CD14-positive monocyte (primary cell): ENCODE measurements around the gene PLCB3. TPM values are rescaled to one million over a fixed set of nuclear protein-coding genes. Genes with fewer than 3 reads are reported as not detected.

ENCODE experiments used
- DNase-seq, 3 donors: peaks; one replicate each; pipeline ENCODE4 v3.0.0-alpha.2; 2011 to 2022
- H2AFZ ChIP-seq: 2 replicates; pipeline ENCODE4 v1.6.0; 2012; ENCODE audit warnings: mild to moderate bottlenecking, low read depth, low read length, inconsistent platforms; ENCODE audit not compliant: insufficient read depth, poor library complexity, severe bottlenecking
- H3K27ac ChIP-seq, 2 donors: 1 replicate in 1 of 2; 2 replicates in 1 of 2; pipeline ENCODE4 v1.5.1; 2012 to 2013; ENCODE audit warnings: low read length in 2 of 2, control low read depth in 1 of 2, inconsistent platforms in 1 of 2, low read depth in 1 of 2, mild to moderate bottlenecking in 1 of 2
- H3K27me3 ChIP-seq, 2 donors: one replicate each; pipeline versions ENCODE4 v1.6.0 to v1.6.1; 2011 to 2013; ENCODE audit warnings: low read length in 2 of 2; ENCODE audit not compliant: control insufficient read depth in 2 of 2, insufficient read depth in 2 of 2
- H3K36me3 ChIP-seq, 2 donors: replicated peaks in 1 of 2; 1 replicate in 1 of 2; 2 replicates in 1 of 2; pipeline versions ENCODE4 v1.5.1 to v1.6.1; 2012 to 2013; ENCODE audit warnings: low read length in 2 of 2, control low read depth in 1 of 2, inconsistent platforms in 1 of 2, mild to moderate bottlenecking in 1 of 2; ENCODE audit not compliant: insufficient read depth in 2 of 2, control insufficient read depth in 1 of 2
- H3K4me1 ChIP-seq, 2 donors: 1 replicate in 1 of 2; 2 replicates in 1 of 2; pipeline versions ENCODE4 v1.5.1 to v1.6.1; 2012 to 2013; ENCODE audit warnings: low read length in 2 of 2, control low read depth in 1 of 2, inconsistent platforms in 1 of 2, mild to moderate bottlenecking in 1 of 2, moderate library complexity in 1 of 2; ENCODE audit not compliant: insufficient read depth in 2 of 2, control insufficient read depth in 1 of 2
- H3K4me2 ChIP-seq: replicated peaks from 2 replicates; pipeline ENCODE3; 2012; ENCODE audit warnings: low read length, moderate library complexity, mild to moderate bottlenecking; ENCODE audit not compliant: poor library complexity, severe bottlenecking; ENCODE audit errors: extremely low read depth
- H3K4me3 ChIP-seq, 3 experiments: fragments of 200-600 bp in 1 of 3; sonication (generic) in 1 of 3; replicated peaks in 1 of 3; 1 replicate in 2 of 3; 2 replicates in 1 of 3; pipeline ENCODE4 v1.5.1; 2011 to 2013; ENCODE audit warnings: low read length in 3 of 3, mild to moderate bottlenecking in 3 of 3, control low read depth in 2 of 3, low read depth in 2 of 3, inconsistent platforms in 1 of 3, moderate library complexity in 1 of 3
- H3K79me2 ChIP-seq: 2 replicates; pipeline ENCODE4 v1.6.0; 2012; ENCODE audit warnings: mild to moderate bottlenecking, control low read depth, inconsistent platforms, low read length, moderate library complexity; ENCODE audit not compliant: insufficient read depth
- H3K9ac ChIP-seq: 2 replicates; pipeline ENCODE4 v1.6.0; 2017; ENCODE audit warnings: low read length, mild to moderate bottlenecking; ENCODE audit not compliant: insufficient read depth, poor library complexity, severe bottlenecking
- H3K9me3 ChIP-seq, 2 donors: replicated peaks in 1 of 2; 1 replicate in 1 of 2; 2 replicates in 1 of 2; pipeline versions ENCODE4 v1.5.1 to v1.6.1; 2012 to 2013; ENCODE audit warnings: low read length in 2 of 2, control low read depth in 1 of 2; ENCODE audit not compliant: control insufficient read depth in 1 of 2, insufficient read depth in 1 of 2
- H4K20me1 ChIP-seq: 2 replicates; pipeline ENCODE4 v1.6.0; 2012; ENCODE audit warnings: mild to moderate bottlenecking, low read length, control low read depth, moderate library complexity; ENCODE audit not compliant: insufficient read depth
- H3K27ac Mint-ChIP-seq, 7 donors: one replicate each; pipeline ENCODE4 v1.8.0; 2020; ENCODE audit warnings: mild to moderate bottlenecking in 7 of 7, mixed read lengths in 7 of 7, moderate library complexity in 6 of 7, inconsistent platforms in 2 of 7
- H3K27me3 Mint-ChIP-seq, 3 donors: one replicate each; pipeline ENCODE4 v1.8.0; 2021 to 2022; ENCODE audit warnings: low read depth in 3 of 3, mild to moderate bottlenecking in 3 of 3, mixed read lengths in 3 of 3, moderate library complexity in 3 of 3, inconsistent platforms in 1 of 3
- H3K36me3 Mint-ChIP-seq, 2 donors: one replicate each; pipeline ENCODE4 v1.8.0; 2020; ENCODE audit warnings: mixed read lengths in 2 of 2, inconsistent platforms in 1 of 2, mild to moderate bottlenecking in 1 of 2
- H3K4me1 Mint-ChIP-seq: one replicate; pipeline ENCODE4 v1.8.0; 2020; ENCODE audit warnings: mild to moderate bottlenecking, mixed read lengths
- H3K4me3 Mint-ChIP-seq, 2 donors: one replicate each; pipeline ENCODE4 v1.8.0; 2020; ENCODE audit warnings: mild to moderate bottlenecking in 2 of 2, mixed read lengths in 2 of 2, moderate library complexity in 1 of 2
- H3K9me3 Mint-ChIP-seq, 7 donors: one replicate each; pipeline ENCODE4 v1.8.0; 2020 to 2022; ENCODE audit warnings: mixed read lengths in 7 of 7, mild to moderate bottlenecking in 6 of 7, moderate library complexity in 6 of 7, inconsistent platforms in 2 of 7
- WGBS: methylation state at CpG from one replicate; pipeline ENCODE4 v1.1.5; 2013; ENCODE audit warnings: missing lambda C conversion rate; ENCODE audit not compliant: insufficient coverage; 5-methylcytosine and 5-hydroxymethylcytosine counted together
- intact Hi-C, 2 donors: fragments of 100-400 bp; cut with micrococcal nuclease; formaldehyde crosslinking; loops; one replicate each; pipeline versions ENCODE4 v1.15.0 to v1.15.1; 2023
- polyA plus RNA-seq, 3 donors: library from polyadenylated mRNA; depleted of rRNA in 1 of 3; unstranded in 2 of 3; stranded (reverse) in 1 of 3; fragments of 300-500 nt in 2 of 3; fragments of >200 nt in 1 of 3; fragmentation: Illumina TruSeq in 2 of 3; gene quantifications; 1 replicate in 2 of 3; 2 replicates in 1 of 3; pipeline ENCODE4 v1.2.3, GENCODE V29; 2012 to 2021
- TF ChIP-seq, protein P1 (sequence below): fragments of 200-600 bp; IDR thresholded peaks from one replicate; pipeline ENCODE4 v1.8.0; 2022; ENCODE audit warnings: antibody characterized with exemption, mild to moderate bottlenecking

Gene PLCB3
- polyA plus RNA-seq, 3 donors, result 1.1 to 17.8 (median 1.4) TPM

DNA sequence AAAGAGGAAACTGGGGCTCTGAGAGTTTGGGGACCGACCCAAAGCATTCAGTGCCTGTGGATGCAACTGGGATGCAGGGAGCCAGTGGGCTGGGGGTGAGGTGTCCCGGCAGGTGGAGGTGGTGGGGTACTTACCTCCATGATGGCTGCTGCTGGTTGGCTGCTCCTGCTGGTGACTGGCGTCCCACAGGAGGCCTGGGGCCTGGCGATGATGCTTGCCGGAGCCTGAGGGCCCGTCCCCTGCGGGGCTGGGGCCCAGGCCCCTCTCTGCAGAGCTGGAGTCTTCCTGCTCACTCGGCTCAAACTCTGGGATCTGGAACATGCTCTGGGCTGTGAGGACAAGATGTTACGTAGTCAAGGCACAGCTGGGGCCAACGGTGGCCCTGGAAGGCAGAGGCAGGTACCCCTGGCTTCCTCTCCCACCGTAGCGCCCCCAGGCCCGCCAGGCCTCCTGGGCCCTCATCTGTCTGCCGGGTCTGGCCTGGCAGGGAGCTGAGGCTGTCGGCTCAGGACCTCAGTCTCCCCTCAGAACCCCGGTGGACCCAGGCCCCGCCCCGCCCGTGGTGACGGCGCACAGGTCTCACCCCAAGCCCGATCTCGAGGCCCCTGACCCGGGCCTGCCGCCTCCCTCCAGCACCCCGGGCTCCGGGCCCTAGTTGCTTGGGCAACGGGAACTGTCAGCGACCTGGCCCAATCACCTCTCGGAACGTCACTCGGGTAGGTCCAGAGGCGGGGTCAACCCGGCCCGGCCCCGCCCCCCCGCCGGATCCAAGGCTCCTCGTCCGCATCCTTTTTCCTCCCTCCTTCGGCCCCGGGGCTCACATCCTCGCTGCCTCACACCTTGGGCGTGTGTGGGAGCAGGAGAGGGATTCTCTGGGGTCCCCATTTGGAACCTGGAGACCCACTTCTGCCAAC lies 33.0 kb downstream of the PLCB3 start, which contains the start of gene BAD:
TSS of gene BAD (minus strand) at position 618 of the 914 bp plus-strand sequence. CDS start at position 321, 297 bp downstream.
- Histone ChIP-seq H3K4me2 (peak within 1 kb of the TSS; percentile 81), H3K4me3 (peak within 1 kb of the TSS; percentile 74 to 98 (median 81)), H3K4me1 (peaks cover 20 to 24% of the 10 kb centered on the region in 2 donors), H2AFZ (peak within 1 kb of the TSS; percentile 84), H3K79me2 (peaks cover 5% of the 10 kb centered on the region), H3K9me3 (no peaks in the 10 kb centered on the region), H3K9ac (peak within 1 kb of the TSS; percentile 79), H4K20me1 (no peaks in the 10 kb centered on the region), H3K27me3 (no peaks in the 10 kb centered on the region), H3K27ac (peak within 1 kb of the TSS; percentile 91 to 100), H3K36me3 (no peaks in the 10 kb centered on the region)
- H3K27ac Mint-ChIP-seq, result peak within 1 kb of the TSS; percentile 92 to 98 (median 96)
- H3K27me3 Mint-ChIP-seq, result peaks cover under 1 to 10% (median 2%) of the 10 kb centered on the region in 3 donors
- intact Hi-C loops, result loop anchor here (1.0 to 2.0 kb wide), 3 partner anchors 14 to 16 kb away; partner anchors contain the start of gene CATSPERZ (in 1 of the 2)
- peaks cover 15 to 17% of the 10 kb centered on the region in 2 donors for H3K36me3 Mint-ChIP-seq
- TF ChIP-seq, protein P1, sequence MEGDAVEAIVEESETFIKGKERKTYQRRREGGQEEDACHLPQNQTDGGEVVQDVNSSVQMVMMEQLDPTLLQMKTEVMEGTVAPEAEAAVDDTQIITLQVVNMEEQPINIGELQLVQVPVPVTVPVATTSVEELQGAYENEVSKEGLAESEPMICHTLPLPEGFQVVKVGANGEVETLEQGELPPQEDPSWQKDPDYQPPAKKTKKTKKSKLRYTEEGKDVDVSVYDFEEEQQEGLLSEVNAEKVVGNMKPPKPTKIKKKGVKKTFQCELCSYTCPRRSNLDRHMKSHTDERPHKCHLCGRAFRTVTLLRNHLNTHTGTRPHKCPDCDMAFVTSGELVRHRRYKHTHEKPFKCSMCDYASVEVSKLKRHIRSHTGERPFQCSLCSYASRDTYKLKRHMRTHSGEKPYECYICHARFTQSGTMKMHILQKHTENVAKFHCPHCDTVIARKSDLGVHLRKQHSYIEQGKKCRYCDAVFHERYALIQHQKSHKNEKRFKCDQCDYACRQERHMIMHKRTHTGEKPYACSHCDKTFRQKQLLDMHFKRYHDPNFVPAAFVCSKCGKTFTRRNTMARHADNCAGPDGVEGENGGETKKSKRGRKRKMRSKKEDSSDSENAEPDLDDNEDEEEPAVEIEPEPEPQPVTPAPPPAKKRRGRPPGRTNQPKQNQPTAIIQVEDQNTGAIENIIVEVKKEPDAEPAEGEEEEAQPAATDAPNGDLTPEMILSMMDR, result no peak
- H3K9me3 Mint-ChIP-seq, result no peaks in the 10 kb centered on the region
- peak within 1 kb of the TSS; percentile 86 to 90 for H3K4me3 Mint-ChIP-seq
- 3% methylated on average over 36 of the region's 44 CpGs for WGBS
- peak; percentile 91 to 93 (median 92) for DNase-seq
- peaks cover 24% of the 10 kb centered on the region for H3K4me1 Mint-ChIP-seq
